ENCODE data around the gene DAND5. TPM values are rescaled to one million over a fixed set of nuclear protein-coding genes. Genes with fewer than 3 reads are reported as not detected.
"Not testable (repeated sequence)": the region's sequence is repeated elsewhere in the genome, so short reads cannot be mapped to it uniquely, and the experiment has no call there.

Gene DAND5
- total and polyA plus RNA-seq, 9 donors, result 0.11 to 0.15 TPM; not detected in 7

GRCh38 chr19:12948612-12949362 lies 20.6 kb upstream of the DAND5 start:
- H3K4me3 ChIP-seq, result no peak overlapping the region
- DNase-seq, result no peak
- intact Hi-C loops (cut with DNase I), result no loop called here
- no peaks in the 10 kb centered on the region for H3K9me3 ChIP-seq
- no peak overlapping the region for H3K27ac ChIP-seq
- WGBS, 3 donors, result 87 to 90% (median 88%) methylated on average over 29 to 30 of the region's 30 CpGs
- no peaks in the 10 kb centered on the region for H3K27me3 ChIP-seq
- TF ChIP-seq, protein P1, sequence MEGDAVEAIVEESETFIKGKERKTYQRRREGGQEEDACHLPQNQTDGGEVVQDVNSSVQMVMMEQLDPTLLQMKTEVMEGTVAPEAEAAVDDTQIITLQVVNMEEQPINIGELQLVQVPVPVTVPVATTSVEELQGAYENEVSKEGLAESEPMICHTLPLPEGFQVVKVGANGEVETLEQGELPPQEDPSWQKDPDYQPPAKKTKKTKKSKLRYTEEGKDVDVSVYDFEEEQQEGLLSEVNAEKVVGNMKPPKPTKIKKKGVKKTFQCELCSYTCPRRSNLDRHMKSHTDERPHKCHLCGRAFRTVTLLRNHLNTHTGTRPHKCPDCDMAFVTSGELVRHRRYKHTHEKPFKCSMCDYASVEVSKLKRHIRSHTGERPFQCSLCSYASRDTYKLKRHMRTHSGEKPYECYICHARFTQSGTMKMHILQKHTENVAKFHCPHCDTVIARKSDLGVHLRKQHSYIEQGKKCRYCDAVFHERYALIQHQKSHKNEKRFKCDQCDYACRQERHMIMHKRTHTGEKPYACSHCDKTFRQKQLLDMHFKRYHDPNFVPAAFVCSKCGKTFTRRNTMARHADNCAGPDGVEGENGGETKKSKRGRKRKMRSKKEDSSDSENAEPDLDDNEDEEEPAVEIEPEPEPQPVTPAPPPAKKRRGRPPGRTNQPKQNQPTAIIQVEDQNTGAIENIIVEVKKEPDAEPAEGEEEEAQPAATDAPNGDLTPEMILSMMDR (IDR thresholded peaks at IDR 0.05), result no peak
- TF ChIP-seq EP300 (IDR thresholded peaks at IDR 0.05), result no peak
- no peak for TF ChIP-seq POLR2A (IDR thresholded peaks at IDR 0.05)
- H3K4me1 ChIP-seq (ENCODE audit: insufficient read depth), result peaks cover 4% of the 10 kb centered on the region
- no peaks in the 10 kb centered on the region for H3K36me3 ChIP-seq

DNA sequence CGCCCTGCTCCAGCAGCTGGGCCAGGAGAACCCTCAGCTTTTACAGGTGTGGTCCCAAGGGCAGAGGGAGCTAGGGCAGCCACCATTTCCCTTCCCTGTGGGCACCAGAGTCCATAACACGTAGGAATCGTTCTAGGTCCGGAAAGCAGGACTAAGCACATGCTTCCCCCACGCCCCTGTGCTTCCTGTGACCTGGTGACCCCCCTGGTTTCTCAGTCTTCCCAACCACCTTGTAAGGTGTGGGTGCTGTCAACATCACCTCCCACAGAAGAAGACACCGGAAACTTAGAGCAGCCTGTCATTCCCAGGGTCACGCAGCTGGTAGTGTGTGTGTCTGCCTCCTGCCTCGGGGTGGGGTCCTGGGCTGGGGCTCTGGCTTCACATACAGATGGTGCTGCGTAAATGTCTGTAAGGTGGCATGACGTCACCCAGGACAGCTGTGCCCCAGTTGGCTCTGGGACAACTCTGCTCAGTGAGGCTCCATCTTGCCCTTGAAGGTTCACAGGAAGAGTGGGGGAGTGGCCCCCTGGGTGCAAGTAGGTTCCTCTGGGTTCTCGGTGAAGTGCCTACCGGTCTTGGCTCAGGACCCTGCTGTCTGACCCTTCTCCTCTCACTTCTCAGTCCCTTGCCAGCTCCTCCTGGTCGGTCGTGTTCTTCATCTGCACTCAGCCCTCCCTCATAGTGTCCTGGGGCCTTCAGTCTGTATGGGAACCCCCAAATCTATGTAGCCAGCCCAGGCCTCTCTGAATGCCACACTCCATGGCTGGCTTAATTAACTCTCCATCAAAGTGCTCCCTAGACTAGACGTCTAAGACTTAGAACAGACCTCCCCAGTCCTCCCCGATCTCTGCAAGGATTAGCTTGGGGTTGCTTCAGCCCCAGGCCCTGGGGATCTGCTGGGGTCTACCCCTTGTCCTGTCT lies 19.8 kb upstream of the DAND5 start:
- TF ChIP-seq EP300 (IDR thresholded peaks at IDR 0.05) (no peak), POLR2A (IDR thresholded peaks at IDR 0.05) (no peak)
- TF ChIP-seq, protein P1 (IDR thresholded peaks at IDR 0.05), result no peak
- no peaks in the 10 kb centered on the region for H3K27me3 ChIP-seq
- no peaks in the 10 kb centered on the region for H3K36me3 ChIP-seq
- H3K9me3 ChIP-seq, result no peaks in the 10 kb centered on the region
- DNase-seq, result no peak
- H3K27ac ChIP-seq, result no peak overlapping the region
- WGBS, 3 donors, result 62 to 76% (median 73%) methylated on average over 16 of the region's 16 CpGs
- intact Hi-C loops (cut with DNase I), result no loop called here
- no peak overlapping the region for H3K4me3 ChIP-seq
- H3K4me1 ChIP-seq (ENCODE audit: insufficient read depth), result peaks cover 4% of the 10 kb centered on the region

DNA sequence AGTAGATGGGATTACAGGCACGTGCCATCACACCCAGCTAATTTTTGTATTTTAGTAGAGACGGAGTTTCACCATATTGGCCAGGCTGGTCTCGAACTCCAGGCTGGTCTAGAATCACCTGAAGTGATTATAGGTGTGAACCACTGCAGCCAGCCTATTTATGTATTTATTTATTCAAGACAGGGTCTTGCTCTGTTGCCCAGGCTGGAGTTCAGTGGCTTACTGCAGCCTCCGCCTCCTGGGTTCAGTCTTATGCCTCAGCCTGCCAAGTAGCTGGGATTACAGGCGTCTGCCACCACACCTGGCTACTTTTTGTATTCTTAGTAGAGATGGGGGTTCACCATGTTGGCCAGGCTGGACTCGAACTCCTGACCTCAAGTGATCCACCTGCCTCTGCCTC lies 17.3 kb upstream of the DAND5 start:
- H3K27me3 ChIP-seq; H3K9me3 ChIP-seq; H3K36me3 ChIP-seq; H3K4me1 ChIP-seq (ENCODE audit: insufficient read depth); intact Hi-C loops (cut with DNase I); DNase-seq; H3K4me3 ChIP-seq: not testable (repeated sequence)
- H3K27ac ChIP-seq, result peak overlapping the region in 1 of 2 donors; percentile 11
- whole genome bisulfite sequencing, 3 donors, result 83 to 95% (median 85%) methylated on average over 6 of the region's 6 CpGs

DNA sequence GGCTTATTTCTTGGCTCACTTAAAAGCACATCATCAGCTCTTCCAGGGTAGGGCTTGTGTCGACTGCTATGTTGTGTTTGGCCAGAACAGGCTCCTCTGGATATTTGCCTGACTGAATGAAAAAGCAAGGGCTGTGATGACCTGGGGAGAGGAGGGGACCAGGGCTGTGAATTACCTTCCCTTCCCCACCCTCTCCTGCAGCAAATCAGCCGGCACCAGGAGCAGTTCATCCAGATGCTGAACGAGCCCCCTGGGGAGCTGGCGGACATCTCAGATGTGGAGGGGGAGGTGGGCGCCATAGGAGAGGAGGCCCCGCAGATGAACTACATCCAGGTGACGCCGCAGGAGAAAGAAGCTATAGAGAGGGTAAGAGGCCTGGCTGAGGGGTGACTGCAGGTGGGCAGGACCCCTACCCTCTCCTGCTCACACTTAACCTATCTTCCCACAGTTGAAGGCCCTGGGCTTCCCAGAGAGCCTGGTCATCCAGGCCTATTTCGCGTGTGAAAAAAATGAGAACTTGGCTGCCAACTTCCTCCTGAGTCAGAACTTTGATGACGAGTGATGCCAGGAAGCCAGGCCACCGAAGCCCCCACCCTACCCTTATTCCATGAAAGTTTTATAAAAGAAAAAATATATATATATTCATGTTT lies 16.8 kb upstream of the DAND5 start:
- peaks cover 5% of the 10 kb centered on the region for H3K4me1 ChIP-seq (ENCODE audit: insufficient read depth)
- H3K27ac ChIP-seq, result peak overlapping the region in 1 of 2 donors; percentile 11
- DNase-seq, result no peak
- no peak for TF ChIP-seq POLR2A (IDR thresholded peaks at IDR 0.05)
- TF ChIP-seq EP300 (IDR thresholded peaks at IDR 0.05), result no peak
- TF ChIP-seq, protein P1 (IDR thresholded peaks at IDR 0.05), result no peak
- no peaks in the 10 kb centered on the region for H3K9me3 ChIP-seq
- no peak overlapping the region for H3K4me3 ChIP-seq
- H3K27me3 ChIP-seq, result no peaks in the 10 kb centered on the region
- intact Hi-C loops (cut with DNase I), result no loop called here
- WGBS, 3 donors, result 37 to 40% (median 40%) methylated on average over 12 of the region's 12 CpGs
- no peaks in the 10 kb centered on the region for H3K36me3 ChIP-seq

Data from ovary (tissue), 9 donors.